Measurements from ENCODE around the gene CASK. TPM values are rescaled to one million over a fixed set of nuclear protein-coding genes. Genes with fewer than 3 reads are reported as not detected.
A peak's percentile ranks its signal among the peaks of the same experiment; 100 is the strongest.

Gene CASK
- total RNA-seq, 2 experiments from 2014 or later: 18.2 to 20.2 TPM

GRCh38 chrX:41822892-41823291 lies 100.5 kb downstream of the CASK start:
- POLR2A ChIA-PET: no interaction called here
- H3K4me1 Mint-ChIP-seq (ENCODE audit: low read depth): peaks cover 17% of the 10 kb centered on the region
- CTCF ChIA-PET: no interaction called here

GRCh38 chrX:41808047-41808446 lies 115.3 kb downstream of the CASK start:
- ATAC-seq: no peak
- Mint-ChIP-seq H3K9me3 (no peaks in the 10 kb centered on the region), H3K4me1 (ENCODE audit: low read depth) (peaks cover 4% of the 10 kb centered on the region), H3K36me3 (ENCODE audit: low read depth) (peaks cover 5% of the 10 kb centered on the region), H3K4me3 (no peak overlapping the region), H3K27me3 (no peaks in the 10 kb centered on the region), H3K27ac (no peak overlapping the region)
- POLR2A ChIA-PET: no interaction called here
- no peak for TF ChIP-seq CTCF (IDR thresholded peaks at IDR 0.05)
- DNase-seq: no peak
- intact Hi-C loops (cut with micrococcal nuclease): no loop called here
- CTCF ChIA-PET: no interaction called here

More at GRCh38 chrX:41822892-41823291, 100.5 kb downstream of the CASK start:
- Mint-ChIP-seq H3K4me3 (no peak overlapping the region), H3K27me3 (no peaks in the 10 kb centered on the region), H3K9me3 (peaks cover 2% of the 10 kb centered on the region), H3K36me3 (ENCODE audit: low read depth) (peaks cover 7% of the 10 kb centered on the region), H3K27ac (no peak overlapping the region)
- no peak for DNase-seq
- ATAC-seq: no peak
- no peak for TF ChIP-seq CTCF (IDR thresholded peaks at IDR 0.05)
- intact Hi-C loops (cut with micrococcal nuclease): no loop called here

- ATAC-seq (no peak), DNase-seq (no peak)
- peaks cover 10% of the 10 kb centered on the region for H3K9me3 Mint-ChIP-seq
- peaks cover 22% of the 10 kb centered on the region for H3K4me1 Mint-ChIP-seq (ENCODE audit: low read depth)
- H3K36me3 Mint-ChIP-seq (ENCODE audit: low read depth): peaks cover 17% of the 10 kb centered on the region
- no peaks in the 10 kb centered on the region for H3K27me3 Mint-ChIP-seq
- POLR2A ChIA-PET: no interaction called here
- H3K4me3 Mint-ChIP-seq: no peak overlapping the region
- intact Hi-C loops (cut with micrococcal nuclease): no loop called here
- H3K27ac Mint-ChIP-seq: no peak overlapping the region
- TF ChIP-seq CTCF (IDR thresholded peaks at IDR 0.05): no peak
- CTCF ChIA-PET: no interaction called here
Observed at GRCh38 chrX:41802958-41803357, 120.4 kb downstream of the CASK start.

GRCh38 chrX:41799661-41800060 lies 123.7 kb downstream of the CASK start:
- Mint-ChIP-seq H3K27ac (peak overlapping the region; percentile 63), H3K27me3 (no peaks in the 10 kb centered on the region), H3K4me1 (ENCODE audit: low read depth) (peaks cover 36% of the 10 kb centered on the region), H3K4me3 (no peak overlapping the region), H3K36me3 (ENCODE audit: low read depth) (peaks cover 14% of the 10 kb centered on the region), H3K9me3 (peaks cover 10% of the 10 kb centered on the region)
- DNase-seq (no peak), ATAC-seq (no peak)
- intact Hi-C loops (cut with micrococcal nuclease): loop anchor here (10.0 kb wide), 1 partner anchor 125 kb away; the partner anchor contains the start of gene CASK
- CTCF ChIA-PET: interaction anchor here (0.6 to 1.6 kb wide), 4 partner anchors 16 to 684 kb away, joined by 3 to 5 read pairs (median 3); no protein-coding TSS in a partner anchor
- no peak for TF ChIP-seq CTCF (IDR thresholded peaks at IDR 0.05)
- POLR2A ChIA-PET: interaction anchor here (0.9 kb wide), 1 partner anchor 17 kb away, joined by 3 read pairs; no protein-coding TSS in a partner anchor

- H3K36me3 Mint-ChIP-seq (ENCODE audit: low read depth): peaks cover 3% of the 10 kb centered on the region
- no peak for DNase-seq
- no peak for ATAC-seq
- POLR2A ChIA-PET: interaction anchor here (0.6 kb wide), 1 partner anchor 883 kb away, joined by 3 read pairs; no protein-coding TSS in a partner anchor
- CTCF ChIA-PET: no interaction called here
- H3K4me1 Mint-ChIP-seq (ENCODE audit: low read depth): peaks cover 32% of the 10 kb centered on the region
- intact Hi-C loops (cut with micrococcal nuclease): loop anchor here (10.0 kb wide), 1 partner anchor 128 kb away; the partner anchor contains the start of gene CASK
- no peak overlapping the region for H3K4me3 Mint-ChIP-seq
- no peaks in the 10 kb centered on the region for H3K27me3 Mint-ChIP-seq
- TF ChIP-seq CTCF (IDR thresholded peaks at IDR 0.05): no peak
- peak overlapping the region; percentile 69 for H3K27ac Mint-ChIP-seq
- peaks cover 3% of the 10 kb centered on the region for H3K9me3 Mint-ChIP-seq
Observed at GRCh38 chrX:41796577-41796976, 126.8 kb downstream of the CASK start.

All from activated CD8-positive, alpha-beta T cell treated with anti-CD3 and anti-CD28 coated beads for 36 hours (primary cell).